ENCODE data around the gene KRT71.
A peak's percentile ranks its signal among the peaks of the same experiment; 100 is the strongest.

The KRT71 gene

DNA sequence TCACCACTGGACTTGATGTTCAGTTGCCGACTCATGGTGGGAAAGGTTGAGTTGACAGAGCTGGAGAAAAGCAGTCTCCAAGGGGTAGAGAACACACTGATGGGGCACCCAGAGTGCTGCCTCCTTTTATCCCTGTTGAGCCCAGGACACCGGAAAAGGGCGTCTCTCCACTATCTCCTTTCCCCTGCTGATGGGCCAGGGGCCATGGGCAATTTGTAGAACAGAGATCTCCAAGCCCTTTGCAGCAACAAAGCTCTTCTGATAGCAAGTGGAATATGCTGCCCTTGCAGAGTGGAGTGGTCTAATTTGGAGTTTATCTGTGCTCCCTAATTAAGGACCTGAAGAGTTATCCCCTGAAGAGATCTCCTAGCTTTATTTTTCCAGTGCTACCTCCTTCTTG, 20.8 kb upstream of the KRT71 start, which contains the start of gene KRT74:
KRT74 (minus strand) TSS at position 101 of the 400 bp plus-strand sequence; CDS start at position 35, 66 bp downstream.
- DNase-seq = no peak

DNA sequence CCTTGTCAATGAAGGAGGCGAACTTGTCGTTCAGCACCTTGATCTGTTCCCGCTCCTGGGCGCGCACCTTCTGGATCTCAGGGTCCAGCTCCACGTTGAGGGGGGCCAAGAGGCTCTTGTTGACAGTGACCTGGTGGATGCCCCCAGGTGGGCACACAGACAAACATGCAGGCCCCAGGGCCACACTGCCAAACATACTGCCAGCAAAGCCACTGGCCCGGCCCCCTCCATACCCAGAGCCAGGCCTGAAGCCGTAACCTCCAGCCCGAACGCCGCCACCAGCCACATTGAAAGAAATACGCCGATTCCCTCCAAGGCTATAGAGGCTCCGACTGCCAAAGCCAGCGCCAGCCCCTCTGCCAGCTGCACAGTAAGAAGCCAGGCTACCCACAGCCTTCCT, 20.4 kb upstream of the KRT71 start:
- no peak for DNase-seq

DNA sequence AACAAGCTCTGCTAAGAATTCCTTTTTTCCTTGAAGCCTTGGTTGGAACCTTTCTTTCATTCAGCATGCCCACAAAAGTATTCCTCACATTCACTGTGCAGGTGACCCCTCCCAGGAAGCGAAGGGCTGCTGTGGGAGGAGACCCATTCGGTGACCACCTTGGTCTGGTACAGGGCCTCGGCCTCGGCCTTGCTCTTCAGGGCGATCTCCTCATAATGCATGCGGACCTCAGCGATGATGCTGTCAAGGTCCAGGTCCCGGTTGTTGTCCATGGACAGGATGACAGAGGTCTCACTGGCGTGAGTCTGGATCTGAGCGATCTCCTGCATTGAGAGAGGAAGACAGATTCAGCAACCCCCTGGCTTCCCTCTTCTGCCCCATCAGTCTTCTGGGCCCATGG, 17.6 kb upstream of the KRT71 start:
- no peak for DNase-seq

DNA sequence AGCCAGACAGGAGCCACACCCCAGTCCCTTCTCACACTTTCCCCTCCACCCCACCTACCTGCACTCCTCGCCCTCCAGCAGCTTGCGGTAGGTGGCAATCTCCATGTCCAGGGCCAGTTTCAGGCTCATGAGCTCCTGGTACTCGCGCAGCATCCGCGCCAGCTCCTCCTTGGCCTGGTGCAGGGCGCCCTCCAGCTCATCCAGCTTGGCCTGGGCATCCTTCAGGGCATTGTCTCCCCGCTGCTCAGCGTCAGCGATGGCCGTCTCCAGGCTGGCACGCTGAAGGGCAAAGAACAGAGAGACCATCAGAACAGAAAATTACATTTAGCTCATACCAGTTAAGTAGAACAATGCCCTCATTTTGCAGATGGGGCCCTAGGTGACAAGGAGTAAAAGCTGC, 15.2 kb upstream of the KRT71 start:
- DNase-seq = no peak

DNA sequence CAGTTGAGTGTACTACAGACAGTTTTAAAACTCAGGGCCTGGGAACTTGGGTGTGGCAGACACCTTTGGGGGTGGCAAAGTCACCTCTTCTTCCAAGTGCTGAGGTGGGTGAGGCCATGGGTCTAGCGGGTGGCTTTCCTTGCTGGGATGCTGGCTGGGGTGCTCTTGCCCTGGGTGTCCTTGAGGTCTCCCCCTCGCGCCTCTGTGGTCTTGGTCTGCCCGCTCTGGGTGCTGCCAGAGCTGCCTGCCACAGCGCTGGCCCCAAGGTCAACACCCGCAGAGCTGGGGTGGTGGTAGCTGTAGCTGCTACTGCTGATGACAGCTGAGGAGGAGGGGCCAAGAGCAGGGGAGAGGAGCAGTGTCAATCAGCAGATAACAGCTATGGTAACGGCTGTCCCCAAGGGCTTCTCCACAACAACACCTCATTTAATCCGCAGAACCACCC, 13.9 kb upstream of the KRT71 start:
- DNase-seq = no peak

DNA sequence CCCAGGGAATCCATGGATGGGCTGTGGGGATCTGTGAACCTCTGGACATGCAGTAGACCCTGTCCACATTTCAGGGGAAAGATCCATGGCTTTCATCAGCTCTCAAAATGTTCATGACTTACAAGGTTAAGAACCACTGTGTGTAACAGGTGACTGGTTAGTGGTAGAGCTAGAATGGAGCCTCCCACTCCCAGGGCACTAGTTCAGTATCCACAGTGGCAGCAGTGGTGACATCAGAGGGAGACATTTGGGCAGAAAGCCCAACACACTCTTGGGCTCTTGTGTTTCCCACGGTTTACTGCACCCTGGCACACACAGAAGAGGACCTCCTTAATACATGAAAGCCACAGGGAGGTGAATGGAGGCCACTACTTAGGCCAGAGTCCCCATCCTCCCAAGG, 11.6 kb upstream of the KRT71 start:
- no peak for DNase-seq

DNA sequence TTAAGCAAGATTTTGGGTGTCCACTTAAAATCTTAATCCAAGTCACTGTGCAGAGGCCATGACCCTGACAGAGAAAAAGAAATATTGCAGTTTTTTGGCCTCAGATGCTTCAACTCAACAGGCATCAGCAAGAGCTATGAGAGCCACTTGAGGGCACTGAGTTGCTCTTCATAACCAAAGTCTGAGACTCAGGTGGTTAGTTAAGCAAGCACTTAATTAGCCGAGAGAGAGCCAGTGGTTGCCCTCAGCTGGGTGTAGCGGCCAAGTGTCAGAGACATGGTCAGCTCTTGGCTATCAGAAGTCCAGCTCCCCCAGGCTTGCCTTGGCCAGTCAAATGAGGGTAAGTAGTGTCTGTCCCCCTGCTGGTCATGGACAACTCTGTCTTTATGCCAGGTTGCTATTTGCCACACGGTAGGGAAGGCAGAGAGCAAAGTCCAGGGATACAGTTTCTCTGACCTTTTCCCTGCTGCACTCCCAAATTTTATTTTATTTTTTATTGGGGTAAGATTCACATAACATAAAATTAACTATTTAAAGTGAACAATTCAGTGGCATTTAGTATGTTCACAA, 9.0 kb upstream of the KRT71 start:
- peak in 1 of 2 experiments; percentile 4 for DNase-seq

DNA sequence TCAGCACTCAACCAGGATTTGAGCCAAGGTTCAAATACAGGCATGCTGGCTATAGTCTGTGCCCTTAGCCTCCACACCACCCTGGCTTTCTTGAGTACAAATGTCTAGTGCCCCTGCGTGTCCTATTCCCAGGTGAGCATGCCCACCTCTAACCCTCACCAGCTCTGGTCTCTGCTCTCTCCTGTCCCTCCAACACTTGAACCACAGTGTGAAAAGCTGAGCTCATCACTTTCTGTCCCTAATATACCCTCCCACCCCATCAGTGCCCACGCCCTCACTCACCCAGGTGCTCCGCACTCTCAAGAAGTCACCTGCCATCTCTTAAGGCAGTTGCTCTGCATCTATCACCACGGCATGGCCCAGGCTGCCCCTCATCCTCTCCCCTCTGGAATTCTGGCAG, 7.0 kb upstream of the KRT71 start:
- no peak for DNase-seq

DNA sequence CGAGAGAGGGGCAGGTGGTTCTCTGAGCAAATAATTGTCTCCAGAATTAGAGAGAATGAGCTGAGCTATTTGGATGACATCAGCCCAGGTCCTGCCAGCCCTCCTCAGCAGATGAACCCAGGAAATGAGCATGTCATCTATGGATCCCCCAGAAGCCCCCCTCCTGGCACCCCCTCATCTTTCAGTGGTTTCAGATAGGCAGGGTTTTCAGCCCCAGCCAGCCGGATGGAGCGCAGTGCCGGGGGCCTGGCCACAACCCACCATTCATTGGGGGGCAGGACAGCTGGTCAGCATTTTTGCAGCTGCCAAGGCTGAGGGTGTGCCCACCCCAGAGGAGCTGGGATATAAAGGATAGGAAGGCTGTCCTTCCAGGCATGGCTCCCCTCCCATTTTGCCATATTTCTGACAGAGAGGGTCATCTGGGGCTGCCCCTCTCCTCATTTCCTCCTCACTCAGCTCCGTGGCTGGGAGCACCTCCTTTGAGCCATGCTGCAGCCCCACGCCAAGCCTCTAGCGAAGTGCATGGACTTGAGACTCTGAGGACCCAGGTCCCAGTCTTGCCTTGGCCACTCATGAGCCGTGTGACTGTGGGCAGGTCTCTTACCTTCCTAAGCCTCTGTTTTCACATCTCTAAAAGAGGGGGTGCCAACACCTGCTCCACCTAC, 6.0 kb upstream of the KRT71 start:
- DNase-seq = peak; percentile 21 to 50

DNA sequence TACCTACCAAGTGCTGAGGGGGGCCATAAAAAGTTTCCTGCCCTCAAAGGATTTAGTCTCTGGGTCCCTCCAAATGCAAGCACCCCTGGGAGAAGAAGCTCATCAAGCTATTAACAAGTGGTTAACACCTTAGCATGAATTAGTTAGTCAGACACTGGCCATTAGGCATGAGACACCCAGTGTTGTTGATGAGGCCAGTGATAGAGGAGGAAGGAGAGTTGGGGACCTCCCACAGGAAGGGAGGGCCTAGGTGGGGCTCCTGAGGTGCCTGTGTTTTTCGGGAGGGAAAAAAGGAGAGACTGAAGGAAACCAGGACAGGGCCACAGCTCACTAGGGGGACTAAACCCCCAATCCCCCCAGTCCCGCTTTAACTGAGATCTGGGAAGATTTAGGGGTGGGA, 4.5 kb upstream of the KRT71 start:
- no peak for DNase-seq

DNA sequence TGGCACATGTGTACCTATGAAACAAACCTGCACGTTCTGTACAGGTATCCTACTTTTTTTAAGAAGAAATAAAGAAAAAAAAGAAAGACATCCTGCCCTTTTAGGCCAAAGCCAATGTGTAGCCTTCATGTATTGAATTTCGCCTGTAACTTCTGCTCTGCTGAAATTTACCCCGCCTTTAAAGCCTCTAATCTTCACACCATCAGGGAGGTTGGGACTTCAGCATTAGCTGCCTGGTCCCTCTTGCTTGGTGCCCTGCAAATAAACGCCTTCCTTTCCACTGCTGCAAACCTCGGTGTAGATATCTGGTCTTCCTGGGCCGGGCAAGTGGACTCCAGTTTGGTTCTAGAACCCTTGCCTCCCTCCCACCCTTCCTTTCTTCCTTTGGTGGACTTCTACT, 2.6 kb upstream of the KRT71 start:
- no peak for DNase-seq

DNA sequence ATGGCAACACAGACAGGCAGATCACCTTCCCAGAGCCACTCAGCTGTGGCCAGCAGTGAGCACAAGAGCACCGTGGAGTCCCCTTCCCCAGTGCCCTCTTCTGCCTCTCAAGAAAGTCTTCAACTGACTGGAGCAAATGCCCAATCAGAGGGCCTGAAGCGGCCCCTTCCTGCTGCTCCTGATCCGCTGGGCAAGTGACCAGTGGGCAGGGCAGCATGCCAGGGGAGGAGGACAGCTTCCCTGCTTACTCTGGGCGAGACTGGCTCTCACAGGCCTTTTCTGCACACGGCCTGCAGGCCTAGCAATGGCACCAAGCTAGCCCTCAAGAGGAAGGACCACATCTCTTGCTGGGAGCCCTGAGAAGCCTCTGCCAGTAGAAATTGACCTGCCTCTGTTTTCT, 890 bp downstream of the KRT71 start:
- DNase-seq = no peak

DNA sequence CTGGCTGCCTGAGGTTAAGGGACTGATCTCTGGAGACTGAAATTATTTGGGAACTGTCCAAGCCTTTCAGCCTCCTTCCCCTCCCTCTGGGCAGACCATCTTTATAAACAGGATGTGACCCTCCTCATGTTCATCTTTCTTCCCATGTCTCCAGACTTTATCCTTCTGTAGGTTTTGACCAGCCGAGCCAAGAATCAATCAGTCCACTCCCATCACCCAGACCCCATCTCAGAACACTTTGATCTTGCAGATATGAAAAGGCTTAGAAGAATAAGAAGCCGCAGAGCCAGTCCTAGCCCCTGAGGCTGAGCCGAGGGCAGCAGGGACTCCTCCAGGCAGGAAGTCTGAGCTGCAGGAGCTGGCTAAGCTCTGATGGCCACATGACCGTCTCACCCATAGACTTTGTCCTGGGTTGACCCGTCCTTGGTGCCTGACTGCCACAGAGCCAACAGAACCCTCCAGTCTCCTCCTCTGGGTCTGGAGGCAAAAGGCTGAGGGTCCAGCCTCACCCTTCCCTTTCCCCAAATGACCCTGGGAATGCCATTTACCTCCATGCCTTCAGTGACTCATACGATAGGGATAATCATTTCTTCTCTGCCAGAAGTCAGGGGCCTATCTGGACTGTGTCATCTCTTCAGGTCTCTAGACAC, 1.6 kb downstream of the KRT71 start:
- DNase-seq = no peak

DNA sequence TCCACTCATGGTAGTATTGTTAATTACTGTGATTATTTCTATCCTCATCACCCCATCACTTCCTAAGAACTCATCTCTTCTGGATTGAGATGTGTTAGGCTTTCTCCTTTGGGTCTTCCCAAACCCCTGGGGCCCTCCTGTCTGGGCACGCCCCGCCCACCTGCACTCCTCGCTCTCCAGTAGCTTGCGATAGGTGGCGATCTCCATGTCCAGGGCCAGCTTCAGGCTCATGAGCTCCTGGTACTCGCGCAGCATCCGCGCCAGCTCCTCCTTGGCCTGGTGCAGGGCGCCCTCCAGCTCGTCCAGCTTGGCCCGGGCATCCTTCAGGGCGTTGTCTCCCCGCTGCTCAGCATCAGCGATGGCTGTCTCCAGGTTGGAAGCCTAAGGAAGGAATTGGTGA, 6.8 kb downstream of the KRT71 start:
- DNase-seq = no peak

DNA sequence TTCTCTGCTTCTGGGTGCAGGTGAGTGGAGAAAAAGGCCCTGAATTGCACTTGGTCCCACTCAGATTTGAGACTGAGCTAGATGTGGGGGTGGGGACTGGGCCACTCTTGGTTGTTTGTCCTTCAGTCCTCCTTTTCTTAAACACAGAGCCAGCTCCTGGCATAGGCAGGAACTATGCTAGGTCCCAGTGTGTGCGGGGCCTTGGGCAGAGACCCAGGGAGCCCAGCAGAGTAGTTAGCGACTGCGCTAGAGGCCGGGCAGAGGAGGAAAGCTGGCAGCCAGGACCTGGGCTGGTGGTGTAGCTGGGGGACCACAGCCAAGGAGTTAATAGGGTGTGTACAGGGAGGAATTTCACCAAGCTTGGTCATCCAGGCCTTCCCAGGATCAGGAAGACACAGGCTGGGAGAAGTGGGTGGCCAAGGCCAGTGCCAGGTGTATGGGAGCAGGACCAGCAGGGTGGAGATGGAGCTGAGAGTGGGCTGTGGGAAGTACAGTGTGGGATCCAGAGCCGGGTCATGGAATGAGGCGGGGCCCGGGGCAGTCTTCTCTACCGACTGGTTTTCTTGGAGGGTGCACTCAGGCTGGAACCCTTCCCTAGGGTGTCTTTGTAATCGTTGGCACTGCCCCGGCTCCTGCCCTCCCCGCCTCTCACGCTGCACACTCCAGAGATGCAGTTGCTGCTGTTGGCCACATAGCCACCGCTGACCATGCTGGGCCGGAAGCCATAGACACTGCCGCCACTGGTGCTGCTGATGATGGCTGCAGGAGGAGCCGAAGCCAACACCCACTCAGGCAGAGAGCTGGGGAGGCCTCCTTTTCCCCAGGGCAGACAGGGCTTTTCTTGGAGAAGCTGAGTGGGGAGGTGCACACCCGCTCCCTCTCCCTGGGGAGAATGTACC, 8.7 kb downstream of the KRT71 start:
- no peak for DNase-seq

DNA sequence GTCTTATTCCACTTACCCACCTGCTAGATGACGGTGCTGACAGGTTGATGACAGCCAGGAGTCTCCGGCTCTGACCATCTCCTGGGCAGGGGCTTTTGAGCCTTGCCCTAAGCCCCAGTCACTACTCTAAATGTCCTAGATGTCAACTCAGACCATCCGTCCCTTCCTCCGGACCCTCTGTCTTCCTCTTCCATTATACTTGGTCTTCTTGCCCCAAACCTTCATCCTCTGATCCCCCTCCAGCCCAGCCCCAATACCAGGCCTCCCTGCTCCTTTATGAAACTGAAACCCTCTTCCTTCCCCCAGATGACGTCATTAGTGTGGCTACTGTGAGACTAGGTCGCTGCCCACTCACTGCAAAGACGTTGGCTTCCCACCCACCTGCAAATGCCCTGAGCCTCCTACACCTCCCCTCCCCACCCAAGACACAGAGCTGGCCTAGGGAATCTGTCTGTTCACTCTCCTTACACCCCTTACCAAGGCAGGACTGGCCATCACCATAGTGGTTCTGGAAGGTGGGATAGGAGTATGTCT, 10.1 kb downstream of the KRT71 start:
- no peak for DNase-seq

DNA sequence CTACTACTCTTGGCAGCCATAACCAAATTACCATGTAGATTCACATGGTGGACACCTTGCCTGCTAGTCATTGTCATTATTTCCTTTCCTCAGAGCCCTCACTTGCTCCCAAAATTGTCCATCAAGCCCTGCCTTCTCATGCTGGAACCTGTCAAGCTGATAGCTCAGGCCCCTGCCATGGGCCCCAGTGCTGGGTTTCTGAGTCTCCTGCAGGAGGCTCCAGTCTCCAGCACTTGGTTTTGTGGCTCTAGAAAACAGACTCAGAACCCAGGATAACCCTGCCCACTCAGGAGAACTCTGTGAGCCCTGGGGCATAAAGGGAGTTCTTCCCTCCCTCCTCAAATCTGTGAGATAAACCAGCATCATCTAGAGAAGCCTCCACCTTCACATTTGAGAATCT, 10.8 kb downstream of the KRT71 start:
- DNase-seq = no peak

DNA sequence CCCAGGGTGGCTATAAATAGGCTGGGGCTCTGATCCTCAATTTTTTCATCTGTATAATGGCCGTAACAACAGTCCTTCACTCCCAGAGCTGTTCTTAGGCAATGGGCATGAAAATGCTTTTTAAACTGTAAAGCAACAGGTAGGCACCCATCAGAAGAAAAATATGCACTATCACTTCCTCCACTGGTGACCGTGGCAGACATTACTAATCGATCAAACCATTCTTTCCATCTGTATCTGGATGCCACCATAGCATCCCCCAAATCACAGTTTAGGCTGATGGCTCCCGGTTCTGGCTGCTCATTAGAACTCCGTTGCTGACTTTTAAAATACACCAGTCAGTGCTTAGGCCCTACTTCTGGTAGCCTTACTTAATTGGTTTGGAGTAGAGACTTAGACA, 11.2 kb downstream of the KRT71 start:
- DNase-seq = no peak

DNA sequence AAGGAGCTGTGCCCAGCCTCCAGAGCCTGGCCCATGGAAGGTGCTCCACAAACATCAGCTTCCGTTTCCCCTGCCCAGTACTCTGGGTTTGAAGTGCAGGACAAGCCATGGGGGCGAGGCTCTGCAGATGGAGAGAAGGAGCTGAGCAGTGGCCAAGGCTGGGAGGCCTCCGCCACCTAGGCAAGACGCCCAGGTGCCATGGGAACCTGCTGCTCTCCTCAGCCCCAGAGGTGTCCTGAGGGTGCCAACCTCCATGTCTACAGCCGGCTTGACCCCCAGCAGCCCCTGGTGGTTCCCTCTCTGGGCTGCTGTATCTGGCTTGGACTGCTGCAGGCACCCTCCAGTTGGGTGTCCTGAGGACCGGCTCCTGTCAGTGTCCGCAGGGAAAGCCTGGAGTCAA, 12.4 kb downstream of the KRT71 start:
- DNase-seq = no peak

DNA sequence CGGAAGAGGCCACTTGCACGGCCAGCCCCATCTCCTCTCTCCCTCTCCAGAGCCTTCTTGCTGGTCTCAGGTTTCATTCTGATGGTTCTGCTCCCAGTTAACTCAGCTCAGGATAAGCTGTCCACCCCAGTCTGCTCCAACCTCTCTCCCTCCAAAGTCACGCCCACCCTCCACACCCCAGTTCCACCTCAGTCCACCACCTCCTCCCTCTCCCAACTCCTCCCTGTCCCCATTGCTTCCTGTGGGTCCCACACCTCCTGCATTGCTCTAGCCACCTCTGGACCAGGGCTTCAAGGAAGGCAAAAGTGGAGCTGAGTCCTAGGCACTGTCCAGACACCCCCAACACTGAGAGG, 13.1 kb downstream of the KRT71 start:
- DNase-seq = no peak

DNA sequence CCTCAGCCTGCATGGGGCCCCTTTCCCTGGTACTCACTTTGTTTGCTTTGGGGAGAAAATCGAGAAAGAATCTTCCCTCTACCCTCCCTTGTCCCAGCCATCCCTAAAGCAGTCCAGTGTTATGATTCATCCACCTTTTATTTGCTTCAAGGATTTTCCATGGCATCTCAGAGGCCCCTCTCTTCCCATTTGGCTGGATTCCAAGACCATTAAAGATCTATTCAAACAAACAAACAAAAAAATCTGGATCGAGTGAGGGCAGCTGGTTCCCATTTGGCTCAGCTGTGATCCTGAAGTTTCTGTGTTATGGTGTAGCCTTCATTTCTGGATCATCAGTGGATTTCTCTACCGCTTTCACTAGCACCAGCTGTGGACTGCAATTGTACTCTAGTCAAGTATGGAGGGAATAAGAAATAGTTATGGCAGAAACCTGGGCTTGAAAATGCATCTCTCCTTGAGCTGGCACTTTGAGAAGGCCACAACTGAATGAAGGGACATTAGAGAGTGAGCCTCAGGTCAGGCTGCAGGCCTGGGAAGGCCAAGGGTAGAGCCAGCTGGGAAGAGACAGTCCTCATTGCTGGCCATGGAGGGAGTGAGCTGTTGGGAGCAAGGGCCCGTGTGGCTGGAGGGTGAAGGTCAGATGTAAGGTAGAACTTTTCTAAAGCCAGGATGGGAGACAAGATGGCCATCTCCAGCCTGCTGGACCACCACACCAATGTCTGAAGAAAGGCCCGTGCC, 13.7 kb downstream of the KRT71 start:
- no peak for DNase-seq

DNA sequence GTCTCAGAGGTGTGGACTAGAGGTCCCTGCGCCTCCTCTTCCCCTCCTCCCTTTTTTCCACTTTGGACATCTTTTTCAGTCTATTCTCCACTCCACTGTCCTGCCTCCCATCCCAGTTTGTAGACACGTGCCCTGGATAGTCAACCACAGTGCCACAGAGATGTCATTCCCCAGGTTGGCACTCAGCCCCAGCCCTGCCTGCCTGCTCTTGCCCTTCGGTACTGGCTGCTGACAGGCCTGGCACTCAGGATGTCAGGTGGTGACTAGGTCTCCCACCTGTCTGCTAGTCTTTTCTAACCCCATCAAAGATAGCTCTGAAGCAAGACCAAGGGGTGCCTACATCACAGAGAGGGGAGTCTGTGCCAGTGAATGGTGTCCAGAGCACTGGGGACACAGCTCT, 15.8 kb downstream of the KRT71 start:
- DNase-seq = no peak

DNA sequence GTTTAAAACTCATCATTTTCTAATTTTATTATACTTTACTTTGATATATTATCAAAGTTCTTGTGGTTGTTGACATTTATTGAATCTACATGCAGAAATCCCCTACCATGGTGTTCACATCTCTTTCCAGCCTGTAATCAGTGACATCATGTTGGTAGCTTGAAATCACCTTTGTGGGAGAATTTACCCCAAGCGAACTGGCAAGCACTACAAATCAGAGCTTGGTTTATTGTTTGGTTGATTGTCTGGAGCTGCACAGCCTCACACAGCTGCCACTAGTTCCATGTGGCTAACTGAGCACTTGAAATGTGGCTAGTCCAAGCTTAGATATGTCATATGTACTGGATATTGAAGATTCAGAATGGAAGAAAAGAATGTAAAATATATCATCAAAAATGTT, 17.4 kb downstream of the KRT71 start:
- DNase-seq = no peak

Data from SHP77 (cell line).